Fibroblast of skin of back (primary cell): ENCODE results near the gene SBK3.
"Not testable (repeated sequence)": the region's sequence is repeated elsewhere in the genome, so short reads cannot be mapped to it uniquely, and the experiment has no call there.

Experiments used
- DNase-seq: peaks from one replicate; pipeline ENCODE4 v3.0.0-alpha.2; 2013

Gene SBK3

GRCh38 chr19:55516878-55517620 is 28.3 kb downstream of the SBK3 start:
- DNase-seq, result peak; percentile 85

GRCh38 chr19:55508120-55508519 is 37.2 kb downstream of the SBK3 start:
- DNase-seq, result no peak

GRCh38 chr19:55504981-55505380 is 40.4 kb downstream of the SBK3 start:
- no peak for DNase-seq

GRCh38 chr19:55504252-55504603 is 41.1 kb downstream of the SBK3 start:
- DNase-seq, result no peak

GRCh38 chr19:55503502-55504251 is 41.7 kb downstream of the SBK3 start:
- DNase-seq, result peak; percentile 90

- no peak for DNase-seq
These were observed 42.2 kb downstream of the SBK3 start for GRCh38 chr19:55503157-55503501.

GRCh38 chr19:55502197-55502952 is 43.0 kb downstream of the SBK3 start:
- DNase-seq, result no peak

GRCh38 chr19:55500368-55500952 is 44.9 kb downstream of the SBK3 start:
- DNase-seq, result no peak

- DNase-seq, result no peak
These were observed 47.0 kb downstream of the SBK3 start for GRCh38 chr19:55498246-55498840.

- no peak for DNase-seq
These were observed 47.6 kb downstream of the SBK3 start for GRCh38 chr19:55497763-55498162.

GRCh38 chr19:55496820-55497219 is 48.5 kb downstream of the SBK3 start:
- DNase-seq, result not testable (repeated sequence)

- DNase-seq, result no peak
These were observed 49.5 kb downstream of the SBK3 start for GRCh38 chr19:55495646-55496349.

- peak; percentile 62 for DNase-seq
These were observed 51.1 kb downstream of the SBK3 start for GRCh38 chr19:55494172-55494761.

- no peak for DNase-seq
These were observed 51.6 kb downstream of the SBK3 start for GRCh38 chr19:55493645-55494171.

- peak; percentile 78 for DNase-seq
These were observed 52.2 kb downstream of the SBK3 start for GRCh38 chr19:55493052-55493644.

- no peak for DNase-seq
These were observed 52.9 kb downstream of the SBK3 start for GRCh38 chr19:55492362-55492944.

GRCh38 chr19:55491546-55492360 is 53.6 kb downstream of the SBK3 start:
- DNase-seq, result no peak
